HepG2 (cell line): Measurements from ENCODE around the gene SNX15. TPM values are rescaled to one million over a fixed set of nuclear protein-coding genes. Genes with fewer than 3 reads are reported as not detected.

Experiments used
- CEBPZ ChIP-seq: IDR thresholded peaks from 2 replicates; pipeline ENCODE4 v1.6.1; 2012; ENCODE audit warnings: low read length, improper control_type of control experiment
- CREM ChIP-seq, 2 experiments: sonication (generic) in 1 of 2; formaldehyde crosslinking in 1 of 2; IDR thresholded peaks; 2 replicates each; pipeline versions ENCODE4 v1.4.0 to v1.6.1; 2016 to 2020; ENCODE audit warnings: antibody characterized with exemption in 1 of 2, mild to moderate bottlenecking in 1 of 2, missing genetic modification reagents in 1 of 2
- GZF1 ChIP-seq: sonication (generic); formaldehyde crosslinking; IDR thresholded peaks from 2 replicates; pipeline ENCODE4 v1.5.1; 2020; ENCODE audit warnings: mild to moderate bottlenecking, missing genetic modification reagents
- HMGXB4 ChIP-seq, 2 experiments: sonication (generic) in 1 of 2; formaldehyde crosslinking in 1 of 2; IDR thresholded peaks; 2 replicates each; pipeline versions ENCODE4 v1.4.0 to v1.6.1; 2018 to 2020; ENCODE audit warnings: missing genetic modification reagents in 2 of 2, borderline replicate concordance in 1 of 2, low read depth in 1 of 2, mild to moderate bottlenecking in 1 of 2, missing biosample characterization in 1 of 2
- MEF2D ChIP-seq: sonication (generic); formaldehyde crosslinking; IDR thresholded peaks from 2 replicates; pipeline ENCODE4 v1.5.1; 2020; ENCODE audit warnings: mild to moderate bottlenecking, missing genetic modification reagents
- MLLT10 ChIP-seq: sonication (generic); formaldehyde crosslinking; IDR thresholded peaks from 2 replicates; pipeline ENCODE4 v1.4.0; 2020; ENCODE audit warnings: missing genetic modification reagents
- PRDM10 ChIP-seq: sonication (generic); formaldehyde crosslinking; IDR thresholded peaks from 2 replicates; pipeline ENCODE4 v1.4.0; 2020; ENCODE audit warnings: low read depth, missing genetic modification reagents
- SMARCE1 ChIP-seq: fragments of 450-650 bp; IDR thresholded peaks from 2 replicates; pipeline ENCODE4 v1.6.1; 2017; ENCODE audit warnings: borderline replicate concordance
- ZBTB8A ChIP-seq: sonication (generic); formaldehyde crosslinking; IDR thresholded peaks from 2 replicates; pipeline ENCODE4 v1.4.0; 2020; ENCODE audit warnings: mild to moderate bottlenecking, low read depth, missing genetic modification reagents, borderline replicate concordance
- polyA plus RNA-seq, 8 experiments: library from polyadenylated mRNA; depleted of rRNA in 3 of 8; stranded (reverse) in 7 of 8; unstranded in 1 of 8; fragments of >200 nt; fragmentation: Illumina TruSeq in 4 of 8; extraction: Trizol in 4 of 8; gene quantifications; 2 replicates each; pipeline versions ENCODE4 v1.2.1 to v1.2.3, GENCODE V29; 2011 to 2016; ENCODE audit warnings: low read depth in 4 of 8, missing spikeins in 1 of 8, mixed read lengths in 1 of 8; ENCODE audit not compliant: insufficient read depth in 1 of 8
- total RNA-seq, 5 experiments: library from RNA; depleted of rRNA; stranded (reverse); fragments of >200 nt; fragmentation: Illumina TruSeq; extraction: Trizol; gene quantifications; 2 replicates each; pipeline ENCODE4 v1.2.3, GENCODE V29; 2016; ENCODE audit warnings: low read depth in 1 of 5

The SNX15 gene
- total and polyA plus RNA-seq, 2 of the 13 experiments (the other 11 are each of a cell fraction or from before 2014, with no cell fraction given): 19.1 to 22.6 TPM

GRCh38 chr11:65064847-65065240 lies 37.6 kb downstream of the SNX15 start (continued):
- TF ChIP-seq CEBPZ (no peak), SMARCE1 (no peak), MLLT10 (no peak), HMGXB4 (CRISPR knock-in tag; IDR thresholded peaks at IDR 0.05; ENCODE audit: borderline replicate concordance in 1 of 2, low read depth in 1 of 2) (no peak), MEF2D (CRISPR knock-in tag) (no peak), CREM (IDR thresholded peaks at IDR 0.05) (no peak), CREM (CRISPR knock-in tag; IDR thresholded peaks at IDR 0.05) (no peak), PRDM10 (CRISPR knock-in tag) (no peak), ZBTB8A (CRISPR knock-in tag) (no peak), GZF1 (CRISPR knock-in tag) (no peak)
- TF ChIP-seq, all 625 proteins: peak for 0
